Ovary (tissue), 9 donors: ENCODE results near the gene SORCS3. TPM values are rescaled to one million over a fixed set of nuclear protein-coding genes. Genes with fewer than 3 reads are reported as not detected.

Experiments
- DNase-seq, 5 donors: peaks; one replicate each; pipeline ENCODE4 v3.0.0-alpha.2; 2019 to 2020
- H3K27ac ChIP-seq, 2 donors: fragments of 200-600 bp; one replicate each; pipeline versions ENCODE4 v1.5.1 to v1.8.0; 2019 to 2022
- H3K27me3 ChIP-seq: fragments of 200-600 bp; one replicate; pipeline ENCODE4 v1.8.0; 2022
- H3K36me3 ChIP-seq: fragments of 200-600 bp; sonication (generic); one replicate; pipeline ENCODE4 v1.5.1; 2019
- H3K4me1 ChIP-seq: one replicate; pipeline ENCODE4 v1.8.1; 2013; ENCODE audit warnings: mild to moderate bottlenecking, moderate library complexity; ENCODE audit not compliant: insufficient read depth
- H3K4me3 ChIP-seq: fragments of 200-600 bp; sonication (generic); one replicate; pipeline ENCODE4 v1.5.1; 2017
- H3K9me3 ChIP-seq, 2 donors: fragments of 200-600 bp in 1 of 2; sonication (generic) in 1 of 2; one replicate each; pipeline versions ENCODE4 v1.5.1 to v1.8.1; 2013 to 2019; ENCODE audit warnings: mild to moderate bottlenecking in 1 of 2, moderate library complexity in 1 of 2
- EP300 ChIP-seq: sonication (generic); formaldehyde crosslinking; IDR thresholded peaks from one replicate; pipeline ENCODE4 v1.6.1; 2017; ENCODE audit warnings: antibody characterized with exemption
- POLR2A ChIP-seq: fragments of 450-650 bp; IDR thresholded peaks from one replicate; pipeline ENCODE4 v1.6.1; 2017; ENCODE audit warnings: antibody characterized with exemption, mild to moderate bottlenecking, moderate library complexity
- WGBS, 3 donors: extraction: QIAGEN DNeasy Blood & Tissue Kit in 1 of 3; methylation state at CpG; one replicate each; pipeline versions ENCODE4 v1.1.5 to v1.1.7; 2013 to 2017; 5-methylcytosine and 5-hydroxymethylcytosine counted together
- intact Hi-C, 4 donors: fragments of 100-400 bp; cut with DNase I; formaldehyde crosslinking; loops; one replicate each; pipeline versions ENCODE4 v1.11.0 to v1.15.1; 2022 to 2023
- polyA plus RNA-seq, 2 donors: library from polyadenylated mRNA; stranded (reverse); fragments of 200-250 nt in 1 of 2; fragments of 350-450 nt in 1 of 2; fragmentation: Illumina TruSeq in 1 of 2; extraction: RNeasy Lipid Tissue Mini Kit (QIAGEN cat#74804) in 1 of 2; gene quantifications; one replicate each; pipeline ENCODE4 v1.2.3, GENCODE V29; 2013 to 2014
- total RNA-seq, 7 donors: library from RNA; depleted of rRNA in 2 of 7; stranded (reverse); fragments of >200 nt in 2 of 7; fragmentation: NEBNext Ultra II Directional in 3 of 7; extraction: Animal tissue kit (Norgen Biotek cat#: 25700) in 3 of 7; gene quantifications; one replicate each; pipeline versions ENCODE4 v1.1.0 to v1.2.4, GENCODE V29; 2016 to 2023
- TF ChIP-seq, protein P1 (sequence below), 3 donors: fragments of 450-650 bp in 2 of 3; fragments of 200-600 bp in 1 of 3; IDR thresholded peaks; one replicate each; pipeline versions ENCODE4 v1.5.1 to v1.8.0; 2016 to 2022; ENCODE audit warnings: antibody characterized with exemption in 3 of 3, mild to moderate bottlenecking in 1 of 3
- donor health status: DM: no; HTN: no; CAD: no; lungs with moderate emphysema.
- donor health status: DM: no; HTN: no; CAD: no.
- donor health status: Bipolar disorder and iron deficiency.
- donor health status: DM: yes; HTN: yes; CAD: no.
- donor health status: DM: no; HTN: no; CAD: no.
- donor health status: DM: yes; HTN: yes; CAD: no.

Gene SORCS3
- total and polyA plus RNA-seq, 9 donors, result 0.07 to 4.5 (median 0.79) TPM; not detected in 1

DNA sequence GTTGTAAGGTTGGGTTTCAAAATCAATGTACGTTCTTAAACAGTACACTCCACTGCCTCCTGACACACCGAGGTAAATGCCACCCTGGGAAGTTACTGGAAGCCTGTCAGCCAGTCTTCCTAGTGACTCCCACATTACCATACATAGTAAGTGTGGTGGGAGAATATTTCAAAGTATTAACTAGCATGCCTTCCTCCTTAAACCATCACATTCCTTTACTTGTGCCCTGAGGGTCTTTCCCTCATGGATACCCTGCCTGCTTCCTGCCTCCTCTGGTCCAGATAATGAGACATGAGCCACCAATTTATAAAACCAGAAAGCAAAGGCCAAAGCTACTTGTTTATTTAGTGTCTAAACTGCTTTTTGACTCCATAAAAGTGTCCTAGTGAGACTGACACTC, 23.3 kb upstream of the SORCS3 start:
- no peaks in the 10 kb centered on the region for H3K27me3 ChIP-seq
- no peaks in the 10 kb centered on the region for H3K4me1 ChIP-seq
- DNase-seq, result no peak
- H3K4me3 ChIP-seq, result no peak overlapping the region
- intact Hi-C loops, result no loop called here
- H3K27ac ChIP-seq, result no peak overlapping the region
- H3K36me3 ChIP-seq, result no peaks in the 10 kb centered on the region
- no peaks in the 10 kb centered on the region for H3K9me3 ChIP-seq
- TF ChIP-seq EP300 (no peak), POLR2A (no peak)
- TF ChIP-seq, protein P1, sequence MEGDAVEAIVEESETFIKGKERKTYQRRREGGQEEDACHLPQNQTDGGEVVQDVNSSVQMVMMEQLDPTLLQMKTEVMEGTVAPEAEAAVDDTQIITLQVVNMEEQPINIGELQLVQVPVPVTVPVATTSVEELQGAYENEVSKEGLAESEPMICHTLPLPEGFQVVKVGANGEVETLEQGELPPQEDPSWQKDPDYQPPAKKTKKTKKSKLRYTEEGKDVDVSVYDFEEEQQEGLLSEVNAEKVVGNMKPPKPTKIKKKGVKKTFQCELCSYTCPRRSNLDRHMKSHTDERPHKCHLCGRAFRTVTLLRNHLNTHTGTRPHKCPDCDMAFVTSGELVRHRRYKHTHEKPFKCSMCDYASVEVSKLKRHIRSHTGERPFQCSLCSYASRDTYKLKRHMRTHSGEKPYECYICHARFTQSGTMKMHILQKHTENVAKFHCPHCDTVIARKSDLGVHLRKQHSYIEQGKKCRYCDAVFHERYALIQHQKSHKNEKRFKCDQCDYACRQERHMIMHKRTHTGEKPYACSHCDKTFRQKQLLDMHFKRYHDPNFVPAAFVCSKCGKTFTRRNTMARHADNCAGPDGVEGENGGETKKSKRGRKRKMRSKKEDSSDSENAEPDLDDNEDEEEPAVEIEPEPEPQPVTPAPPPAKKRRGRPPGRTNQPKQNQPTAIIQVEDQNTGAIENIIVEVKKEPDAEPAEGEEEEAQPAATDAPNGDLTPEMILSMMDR (IDR thresholded peaks at IDR 0.05), result no peak
- 67 to 91% (median 78%) methylated on average over 2 of the region's 2 CpGs for WGBS, 3 donors

DNA sequence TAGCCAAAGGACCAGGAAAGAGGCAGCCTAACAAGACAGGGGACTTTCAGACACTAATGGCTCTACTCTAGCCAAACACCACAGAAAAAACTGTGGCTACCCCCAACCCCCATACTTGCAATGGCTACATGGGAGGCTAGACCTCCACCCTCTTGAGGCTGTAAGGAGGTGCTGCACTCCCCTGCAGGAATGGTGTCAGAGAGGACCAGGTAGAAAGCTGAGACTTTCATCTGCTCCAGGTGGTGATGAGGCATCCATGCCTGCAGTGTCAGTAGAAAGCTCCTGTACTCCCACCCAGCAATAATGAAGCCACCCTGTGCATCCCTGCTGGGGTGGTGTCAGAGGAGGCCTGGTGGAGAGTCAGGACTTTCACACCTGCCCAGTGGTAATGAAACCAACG, 18.9 kb upstream of the SORCS3 start:
- H3K27ac ChIP-seq, result no peak overlapping the region
- intact Hi-C loops, result no loop called here
- TF ChIP-seq EP300 (no peak), POLR2A (no peak)
- TF ChIP-seq, protein P1 (IDR thresholded peaks at IDR 0.05), result no peak
- DNase-seq, result no peak
- no peaks in the 10 kb centered on the region for H3K4me1 ChIP-seq
- no peaks in the 10 kb centered on the region for H3K27me3 ChIP-seq
- H3K4me3 ChIP-seq, result no peak overlapping the region
- 74 to 100% (median 92%) methylated on average over 1 of the region's 1 CpG for WGBS, 3 donors
- no peaks in the 10 kb centered on the region for H3K36me3 ChIP-seq
- no peaks in the 10 kb centered on the region for H3K9me3 ChIP-seq

GRCh38 chr10:104622598-104623209, 18.4 kb upstream of the SORCS3 start:
- no peaks in the 10 kb centered on the region for H3K9me3 ChIP-seq
- H3K27ac ChIP-seq, result no peak overlapping the region
- intact Hi-C loops, result no loop called here
- DNase-seq, result no peak
- no peaks in the 10 kb centered on the region for H3K36me3 ChIP-seq
- TF ChIP-seq POLR2A, result no peak
- no peak overlapping the region for H3K4me3 ChIP-seq
- WGBS, 3 donors, result 32 to 42% (median 33%) methylated on average over 4 of the region's 4 CpGs
- H3K27me3 ChIP-seq, result no peaks in the 10 kb centered on the region
- H3K4me1 ChIP-seq, result no peaks in the 10 kb centered on the region

DNA sequence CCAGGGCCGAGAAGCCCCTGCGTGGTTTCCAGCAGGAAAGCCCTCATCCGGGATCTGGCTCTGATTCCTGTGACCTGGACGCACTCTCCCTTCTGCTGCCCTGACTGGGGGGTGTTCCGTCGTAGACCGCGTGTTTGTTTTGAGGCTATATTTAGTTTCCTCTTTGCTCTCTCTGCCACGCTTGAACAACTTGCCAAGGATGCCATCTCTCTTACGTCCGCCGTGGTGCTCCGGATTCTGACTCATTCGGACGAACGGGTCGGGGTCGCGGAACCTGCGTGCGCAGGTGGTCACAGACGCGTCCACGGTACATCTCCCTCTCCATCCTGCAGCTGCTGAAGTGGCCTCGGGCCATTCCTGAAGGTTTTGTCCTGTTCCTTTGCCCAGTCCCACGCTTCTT, 10.4 kb upstream of the SORCS3 start:
- Histone ChIP-seq H3K4me3 (no peak overlapping the region), H3K4me1 (no peaks in the 10 kb centered on the region), H3K9me3 (no peaks in the 10 kb centered on the region), H3K36me3 (no peaks in the 10 kb centered on the region), H3K27me3 (no peaks in the 10 kb centered on the region), H3K27ac (no peak overlapping the region)
- intact Hi-C loops, result no loop called here
- no peak for DNase-seq
- TF ChIP-seq, protein P1 (IDR thresholded peaks at IDR 0.05), result no peak
- TF ChIP-seq POLR2A (no peak), EP300 (no peak)
- WGBS, 3 donors, result 82 to 92% (median 88%) methylated on average over 26 of the region's 26 CpGs

DNA sequence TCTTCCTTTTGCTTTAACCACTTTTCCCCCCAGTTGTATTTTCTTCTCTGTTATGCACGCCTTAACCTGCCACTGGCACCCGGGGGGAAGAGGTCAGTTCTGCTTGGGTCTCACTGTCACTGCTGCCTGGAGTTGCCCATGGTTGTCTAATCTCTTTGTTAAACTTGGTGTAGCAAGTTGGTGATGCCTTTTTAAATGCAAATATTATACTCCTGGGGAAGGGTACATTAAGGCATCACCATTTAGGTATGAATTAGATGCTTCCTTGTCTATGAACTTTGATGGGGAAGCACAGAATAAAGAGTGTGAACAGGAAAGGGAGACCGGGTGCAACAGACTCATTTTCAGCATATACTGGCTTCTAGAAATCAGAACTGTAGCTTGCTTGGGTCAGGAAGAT, 9.1 kb upstream of the SORCS3 start:
- no peaks in the 10 kb centered on the region for H3K9me3 ChIP-seq
- H3K27ac ChIP-seq, result no peak overlapping the region
- intact Hi-C loops, result no loop called here
- no peak for DNase-seq
- no peak overlapping the region for H3K4me3 ChIP-seq
- TF ChIP-seq EP300 (no peak), POLR2A (no peak)
- TF ChIP-seq, protein P1 (IDR thresholded peaks at IDR 0.05), result no peak
- H3K36me3 ChIP-seq, result no peaks in the 10 kb centered on the region
- H3K27me3 ChIP-seq, result no peaks in the 10 kb centered on the region
- 50 to 79% (median 70%) methylated on average over 3 of the region's 3 CpGs for WGBS, 3 donors
- no peaks in the 10 kb centered on the region for H3K4me1 ChIP-seq
